NCI-H1436 (cell line): ENCODE data around the gene GRM4.
A peak's percentile ranks its signal among the peaks of the same experiment; 100 is the strongest.

Experiments used
- DNase-seq: peaks from one replicate; lab custom pipeline; 2025; lab: John Stamatoyannopoulos, UW

The GRM4 gene

GRCh38 chr6:34142061-34142998 is 3.6 kb downstream of the GRM4 start:
- DNase-seq, result no peak

- no peak for DNase-seq
These were observed 5.8 kb downstream of the GRM4 start for GRCh38 chr6:34140075-34140474.

- no peak for DNase-seq
These were observed 6.9 kb downstream of the GRM4 start for GRCh38 chr6:34138914-34139510.

- DNase-seq, result no peak
These were observed 7.7 kb downstream of the GRM4 start for GRCh38 chr6:34138191-34138590.

- DNase-seq, result no peak
These were observed 10.3 kb downstream of the GRM4 start for GRCh38 chr6:34135541-34135940.

GRCh38 chr6:34132486-34133185 is 13.3 kb downstream of the GRM4 start:
- DNase-seq, result peak; percentile 75

- peak; percentile 25 for DNase-seq
These were observed 14.3 kb downstream of the GRM4 start for GRCh38 chr6:34131326-34132290.

GRCh38 chr6:34130862-34131261 is 15.0 kb downstream of the GRM4 start:
- no peak for DNase-seq

- no peak for DNase-seq
These were observed 16.1 kb downstream of the GRM4 start for GRCh38 chr6:34129753-34130152.

GRCh38 chr6:34128045-34128444 is 17.8 kb downstream of the GRM4 start:
- no peak for DNase-seq

GRCh38 chr6:34126419-34126818 is 19.5 kb downstream of the GRM4 start:
- DNase-seq, result no peak

- DNase-seq, result no peak
These were observed 19.9 kb downstream of the GRM4 start for GRCh38 chr6:34125939-34126338.

GRCh38 chr6:34120953-34121675 is 24.8 kb downstream of the GRM4 start:
- DNase-seq, result no peak

GRCh38 chr6:34115915-34116314 is 30.0 kb downstream of the GRM4 start:
- no peak for DNase-seq

- DNase-seq, result no peak
These were observed 30.5 kb downstream of the GRM4 start for GRCh38 chr6:34115403-34115795.

GRCh38 chr6:34114695-34115402 is 31.0 kb downstream of the GRM4 start:
- no peak for DNase-seq

GRCh38 chr6:34113532-34113931 is 32.4 kb downstream of the GRM4 start:
- DNase-seq, result no peak

GRCh38 chr6:34112126-34112525 is 33.8 kb downstream of the GRM4 start:
- no peak for DNase-seq

- no peak for DNase-seq
These were observed 35.3 kb downstream of the GRM4 start for GRCh38 chr6:34110610-34111009.

- DNase-seq, result peak; percentile 46
These were observed 37.7 kb downstream of the GRM4 start for GRCh38 chr6:34108176-34108575.
